Measurements from ENCODE around the gene FAM156B. TPM values are rescaled to one million over a fixed set of nuclear protein-coding genes. Genes with fewer than 3 reads are reported as not detected.
"Not testable (repeated sequence)": the region's sequence is repeated elsewhere in the genome, so short reads cannot be mapped to it uniquely, and the experiment has no call there.

Gene FAM156B
- polyA plus RNA-seq, 2 of the 4 experiments (the other 2 are of a cell fraction) = 11.5 to 18.1 TPM

- POLR2A ChIA-PET; H3K9me3 ChIP-seq; CTCF ChIA-PET; H3K4me1 ChIP-seq; DNase-seq (ENCODE audit: low read depth in 1 of 2, low spot score in 1 of 2); H3K27ac ChIP-seq; H3K4me3 ChIP-seq; ATAC-seq; H3K4me2 ChIP-seq: not testable (repeated sequence)
- FAIRE-seq = peak; percentile 51
- WGBS (ENCODE audit: missing lambda C conversion rate) = no CpG with 5 or more reads among the region's 4 CpGs
Measured at GRCh38 chrX:52906072-52906471, 8.9 kb downstream of the FAM156B start.

GRCh38 chrX:52907137-52907536 is 10.0 kb downstream of the FAM156B start:
- POLR2A ChIA-PET; ATAC-seq; H3K4me1 ChIP-seq; H3K27ac ChIP-seq; CTCF ChIA-PET; H3K4me3 ChIP-seq; DNase-seq (ENCODE audit: low read depth in 1 of 2, low spot score in 1 of 2); H3K4me2 ChIP-seq; FAIRE-seq; H3K9me3 ChIP-seq: not testable (repeated sequence)
- no CpG with 5 or more reads among the region's 17 CpGs for WGBS (ENCODE audit: missing lambda C conversion rate)

DNA sequence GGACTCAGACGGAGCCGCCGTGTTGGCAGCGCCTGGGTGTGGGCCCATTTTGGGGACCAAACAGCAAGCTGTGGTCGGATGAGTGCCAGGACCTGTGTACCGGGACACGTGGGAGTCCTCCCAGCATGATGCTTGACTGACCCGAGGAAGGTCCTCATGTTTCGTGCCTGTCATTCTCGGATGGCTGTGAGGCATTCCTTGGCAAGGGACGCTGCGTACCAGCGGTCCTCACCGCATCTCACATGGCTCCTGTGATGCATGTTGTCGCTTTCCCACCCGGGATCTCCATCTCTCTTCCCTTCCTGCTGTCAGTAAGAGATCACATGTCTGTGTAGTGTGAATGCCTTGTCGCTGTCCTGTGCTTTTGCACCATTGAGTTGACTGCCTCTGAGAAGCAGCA is 10.8 kb downstream of the FAM156B start:
- FAIRE-seq; ATAC-seq; H3K4me3 ChIP-seq; POLR2A ChIA-PET; DNase-seq (ENCODE audit: low read depth in 1 of 2, low spot score in 1 of 2); CTCF ChIA-PET; H3K4me2 ChIP-seq; H3K4me1 ChIP-seq; H3K9me3 ChIP-seq; H3K27ac ChIP-seq: not testable (repeated sequence)
- no CpG with 5 or more reads among the region's 17 CpGs for WGBS (ENCODE audit: missing lambda C conversion rate)

DNA sequence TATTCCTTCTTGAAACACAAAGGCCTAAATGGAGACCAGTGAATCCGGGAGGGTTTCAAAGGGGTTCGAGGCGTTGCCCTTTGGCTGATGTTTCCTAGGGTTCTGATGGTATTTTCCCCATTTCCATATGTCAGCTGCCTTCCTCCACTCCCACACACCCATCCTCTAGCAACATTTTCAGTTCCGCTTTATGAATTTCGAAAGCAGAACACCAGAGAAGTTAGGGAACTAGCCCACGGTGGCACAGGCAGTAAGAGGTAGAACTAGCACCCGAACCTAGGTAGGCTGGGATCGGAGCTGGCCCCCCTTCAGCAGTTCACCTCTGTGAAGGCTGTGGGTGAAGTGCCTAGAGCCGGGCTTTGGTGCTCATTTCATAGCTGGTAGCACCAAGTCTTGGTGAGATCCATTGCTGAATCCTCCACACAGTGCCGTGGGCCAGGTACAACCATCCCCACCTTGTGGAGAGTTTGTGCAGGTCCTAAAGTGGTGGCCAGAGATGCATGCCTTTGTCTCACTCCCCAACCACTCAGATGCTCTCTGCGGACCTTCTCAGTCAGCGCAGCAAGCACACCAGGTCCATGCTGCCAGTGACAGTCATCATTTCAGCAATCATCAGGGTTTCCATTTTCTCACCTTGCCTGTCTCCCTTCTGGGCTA is 12.3 kb downstream of the FAM156B start:
- H3K4me1 ChIP-seq; POLR2A ChIA-PET; H3K27ac ChIP-seq; H3K4me3 ChIP-seq; H3K4me2 ChIP-seq; CTCF ChIA-PET; DNase-seq (ENCODE audit: low read depth in 1 of 2, low spot score in 1 of 2); FAIRE-seq; H3K9me3 ChIP-seq: not testable (repeated sequence)
- ATAC-seq = peak; percentile 54 to 72; a peak in 3 of 6 replicates
- WGBS (ENCODE audit: missing lambda C conversion rate) = no CpG with 5 or more reads among the region's 12 CpGs

DNA sequence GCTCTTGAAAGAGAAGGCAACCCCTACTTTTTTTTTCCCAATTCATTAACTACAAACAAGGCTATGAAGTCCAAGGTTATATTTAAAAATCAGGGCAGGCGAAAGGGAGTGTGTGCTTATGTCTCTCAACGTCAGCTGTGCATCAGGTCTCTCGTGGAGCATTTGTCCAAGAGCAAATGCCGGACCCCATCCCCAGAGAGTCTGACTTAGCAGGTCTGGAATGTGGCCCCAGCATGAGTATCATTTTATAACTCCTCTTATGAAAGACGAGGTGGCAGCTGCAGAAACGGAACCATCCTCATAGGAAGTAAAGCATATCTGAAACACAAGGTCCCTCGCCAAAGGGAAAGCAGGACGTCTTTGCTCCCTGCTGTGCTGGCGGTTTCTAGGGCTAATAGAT is 16.6 kb downstream of the FAM156B start:
- CTCF ChIA-PET; H3K9me3 ChIP-seq; H3K4me1 ChIP-seq; H3K27ac ChIP-seq; POLR2A ChIA-PET; FAIRE-seq; DNase-seq (ENCODE audit: low read depth in 1 of 2, low spot score in 1 of 2); H3K4me3 ChIP-seq; H3K4me2 ChIP-seq; ATAC-seq: not testable (repeated sequence)
- no CpG with 5 or more reads among the region's 9 CpGs for WGBS (ENCODE audit: missing lambda C conversion rate)

DNA sequence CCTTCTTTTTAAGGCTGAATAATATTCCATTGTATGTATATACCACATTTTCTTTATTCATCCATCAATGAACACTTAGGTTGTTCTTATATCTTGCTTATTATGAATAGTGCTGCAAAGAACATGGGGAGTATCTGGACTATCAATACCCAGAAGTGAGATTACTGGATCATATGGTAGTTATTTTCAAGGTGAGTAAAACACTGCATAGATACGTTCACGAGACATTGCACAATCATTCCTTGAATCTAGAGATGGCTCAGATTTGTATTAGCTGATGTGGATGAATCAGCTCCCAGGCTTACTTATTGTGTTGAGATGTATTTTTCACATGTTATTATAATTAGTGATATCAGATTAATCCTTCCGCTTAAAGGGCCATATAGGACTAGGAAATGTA is 17.6 kb downstream of the FAM156B start:
- POLR2A ChIA-PET; H3K4me1 ChIP-seq; DNase-seq (ENCODE audit: low read depth in 1 of 2, low spot score in 1 of 2); H3K4me2 ChIP-seq; ATAC-seq; H3K9me3 ChIP-seq; CTCF ChIA-PET; H3K27ac ChIP-seq; H3K4me3 ChIP-seq: not testable (repeated sequence)
- WGBS (ENCODE audit: missing lambda C conversion rate) = no CpG with 5 or more reads among the region's 3 CpGs
- peak; percentile 89 for FAIRE-seq

DNA sequence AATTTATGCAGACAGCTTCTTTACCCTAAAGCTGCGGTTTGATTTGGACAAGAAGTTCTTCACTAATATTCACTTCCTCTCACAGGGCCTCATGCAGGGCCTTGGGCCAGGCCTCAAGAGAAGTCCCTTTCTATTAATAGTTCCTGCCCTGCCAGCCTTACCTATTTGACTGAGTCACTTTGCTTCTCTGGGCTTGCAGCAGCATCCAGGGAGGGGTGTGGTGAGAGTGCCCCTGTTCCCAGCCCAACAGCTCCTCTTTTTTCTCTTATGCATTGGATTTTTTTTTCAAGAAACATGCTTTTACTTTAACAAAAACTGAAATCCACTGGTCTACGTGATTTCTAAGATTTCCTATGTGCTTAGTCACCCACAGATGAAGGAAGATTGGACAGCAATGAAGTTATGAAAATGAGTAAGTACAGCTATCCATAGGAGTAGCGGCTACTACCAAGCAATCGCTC is 26.7 kb downstream of the FAM156B start:
- Histone ChIP-seq H3K4me2 (peak overlapping the region; percentile 50; the same call in 2 of the 3 replicates), H3K4me3 (no peak overlapping the region), H3K4me1 (peaks cover 11% of the 10 kb centered on the region), H3K27ac (peak overlapping the region in 1 of 2 experiments; percentile 65; a peak in 2 of 6 replicates), H3K9me3 (no peaks in the 10 kb centered on the region)
- ChIA-PET CTCF (no interaction called here), POLR2A (no interaction called here)
- FAIRE-seq (peak; percentile 46), DNase-seq (ENCODE audit: low read depth in 1 of 2, low spot score in 1 of 2) (peak in 1 of 2 experiments; percentile 38), ATAC-seq (no peak)
- WGBS (ENCODE audit: missing lambda C conversion rate) = 45% methylated on average over 4 of the region's 4 CpGs
- TF ChIP-seq, protein P1, sequence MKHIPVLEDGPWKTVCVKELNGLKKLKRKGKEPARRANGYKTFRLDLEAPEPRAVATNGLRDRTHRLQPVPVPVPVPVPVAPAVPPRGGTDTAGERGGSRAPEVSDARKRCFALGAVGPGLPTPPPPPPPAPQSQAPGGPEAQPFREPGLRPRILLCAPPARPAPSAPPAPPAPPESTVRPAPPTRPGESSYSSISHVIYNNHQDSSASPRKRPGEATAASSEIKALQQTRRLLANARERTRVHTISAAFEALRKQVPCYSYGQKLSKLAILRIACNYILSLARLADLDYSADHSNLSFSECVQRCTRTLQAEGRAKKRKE (CRISPR knock-in tag; IDR thresholded peaks at IDR 0.05; ENCODE audit: low read depth) = no peak
- no peak for TF ChIP-seq CBX2 (IDR thresholded peaks at IDR 0.05; ENCODE audit: borderline replicate concordance, low read depth)
- TF ChIP-seq, protein P2, sequence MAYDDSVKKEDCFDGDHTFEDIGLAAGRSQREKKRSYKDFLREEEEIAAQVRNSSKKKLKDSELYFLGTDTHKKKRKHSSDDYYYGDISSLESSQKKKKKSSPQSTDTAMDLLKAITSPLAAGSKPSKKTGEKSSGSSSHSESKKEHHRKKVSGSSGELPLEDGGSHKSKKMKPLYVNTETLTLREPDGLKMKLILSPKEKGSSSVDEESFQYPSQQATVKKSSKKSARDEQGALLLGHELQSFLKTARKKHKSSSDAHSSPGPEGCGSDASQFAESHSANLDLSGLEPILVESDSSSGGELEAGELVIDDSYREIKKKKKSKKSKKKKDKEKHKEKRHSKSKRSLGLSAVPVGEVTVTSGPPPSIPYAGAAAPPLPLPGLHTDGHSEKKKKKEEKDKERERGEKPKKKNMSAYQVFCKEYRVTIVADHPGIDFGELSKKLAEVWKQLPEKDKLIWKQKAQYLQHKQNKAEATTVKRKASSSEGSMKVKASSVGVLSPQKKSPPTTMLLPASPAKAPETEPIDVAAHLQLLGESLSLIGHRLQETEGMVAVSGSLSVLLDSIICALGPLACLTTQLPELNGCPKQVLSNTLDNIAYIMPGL (CRISPR knock-in tag; IDR thresholded peaks at IDR 0.05; ENCODE audit: borderline replicate concordance) = no peak
- TF ChIP-seq BCL3 (IDR thresholded peaks at IDR 0.05) = no peak
- TF ChIP-seq HOXA7 (CRISPR knock-in tag; IDR thresholded peaks at IDR 0.05) = no peak
- TF ChIP-seq HEYL (CRISPR knock-in tag; IDR thresholded peaks at IDR 0.05) = no peak
- no peak for TF ChIP-seq MAFK (IDR thresholded peaks at IDR 0.05; ENCODE audit: partially characterized antibody)
- TF ChIP-seq ESRRA (IDR thresholded peaks at IDR 0.05; ENCODE audit: borderline replicate concordance, low read length) = no peak
- TF ChIP-seq CHD2 (IDR thresholded peaks at IDR 0.05; ENCODE audit: low read length, partially characterized antibody) = no peak
- TF ChIP-seq, protein P3, sequence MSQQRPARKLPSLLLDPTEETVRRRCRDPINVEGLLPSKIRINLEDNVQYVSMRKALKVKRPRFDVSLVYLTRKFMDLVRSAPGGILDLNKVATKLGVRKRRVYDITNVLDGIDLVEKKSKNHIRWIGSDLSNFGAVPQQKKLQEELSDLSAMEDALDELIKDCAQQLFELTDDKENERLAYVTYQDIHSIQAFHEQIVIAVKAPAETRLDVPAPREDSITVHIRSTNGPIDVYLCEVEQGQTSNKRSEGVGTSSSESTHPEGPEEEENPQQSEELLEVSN (IDR thresholded peaks at IDR 0.05; ENCODE audit: borderline replicate concordance, low read depth) = no peak
- TF ChIP-seq, protein P4, sequence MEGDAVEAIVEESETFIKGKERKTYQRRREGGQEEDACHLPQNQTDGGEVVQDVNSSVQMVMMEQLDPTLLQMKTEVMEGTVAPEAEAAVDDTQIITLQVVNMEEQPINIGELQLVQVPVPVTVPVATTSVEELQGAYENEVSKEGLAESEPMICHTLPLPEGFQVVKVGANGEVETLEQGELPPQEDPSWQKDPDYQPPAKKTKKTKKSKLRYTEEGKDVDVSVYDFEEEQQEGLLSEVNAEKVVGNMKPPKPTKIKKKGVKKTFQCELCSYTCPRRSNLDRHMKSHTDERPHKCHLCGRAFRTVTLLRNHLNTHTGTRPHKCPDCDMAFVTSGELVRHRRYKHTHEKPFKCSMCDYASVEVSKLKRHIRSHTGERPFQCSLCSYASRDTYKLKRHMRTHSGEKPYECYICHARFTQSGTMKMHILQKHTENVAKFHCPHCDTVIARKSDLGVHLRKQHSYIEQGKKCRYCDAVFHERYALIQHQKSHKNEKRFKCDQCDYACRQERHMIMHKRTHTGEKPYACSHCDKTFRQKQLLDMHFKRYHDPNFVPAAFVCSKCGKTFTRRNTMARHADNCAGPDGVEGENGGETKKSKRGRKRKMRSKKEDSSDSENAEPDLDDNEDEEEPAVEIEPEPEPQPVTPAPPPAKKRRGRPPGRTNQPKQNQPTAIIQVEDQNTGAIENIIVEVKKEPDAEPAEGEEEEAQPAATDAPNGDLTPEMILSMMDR (IDR thresholded peaks at IDR 0.05) = no peak
